ENCODE data around the gene GKN2.
A peak's percentile ranks its signal among the peaks of the same experiment; 100 is the strongest.
"Not testable (repeated sequence)": the region's sequence is repeated elsewhere in the genome, so short reads cannot be mapped to it uniquely, and the experiment has no call there.

GKN2 gene

GRCh38 chr2:68968221-68968620 is 15.5 kb upstream of the GKN2 start:
- no peak for DNase-seq (ENCODE audit: low read depth)
- no peak overlapping the region for H3K4me3 ChIP-seq (ENCODE audit: low read depth, low read length)

GRCh38 chr2:68964282-68964681 is 11.6 kb upstream of the GKN2 start:
- H3K4me3 ChIP-seq (ENCODE audit: low read depth, low read length) = no peak overlapping the region
- no peak for DNase-seq (ENCODE audit: low read depth)

GRCh38 chr2:68961380-68961779 is 8.7 kb upstream of the GKN2 start:
- no peak overlapping the region for H3K4me3 ChIP-seq (ENCODE audit: low read depth, low read length)
- DNase-seq (ENCODE audit: low read depth) = no peak

GRCh38 chr2:68959001-68959400 is 6.3 kb upstream of the GKN2 start:
- no peak for DNase-seq (ENCODE audit: low read depth)
- no peak overlapping the region for H3K4me3 ChIP-seq (ENCODE audit: low read depth, low read length)

- not testable (repeated sequence) for DNase-seq (ENCODE audit: low read depth)
Measured at GRCh38 chr2:68955432-68955831, 2.7 kb upstream of the GKN2 start.

GRCh38 chr2:68951899-68952298 is 794 bp downstream of the GKN2 start:
- DNase-seq (ENCODE audit: low read depth) = no peak
- no peak overlapping the region for H3K4me3 ChIP-seq (ENCODE audit: low read depth, low read length)

More at GRCh38 chr2:68955432-68955831, 2.7 kb upstream of the GKN2 start:
- H3K4me3 ChIP-seq (ENCODE audit: low read depth, low read length) = not testable (repeated sequence)

GRCh38 chr2:68948710-68949109 is 4.0 kb downstream of the GKN2 start:
- no peak overlapping the region for H3K4me3 ChIP-seq (ENCODE audit: low read depth, low read length)
- no peak for DNase-seq (ENCODE audit: low read depth)

GRCh38 chr2:68946117-68946516 is 6.6 kb downstream of the GKN2 start:
- H3K4me3 ChIP-seq (ENCODE audit: low read depth, low read length) = no peak overlapping the region
- no peak for DNase-seq (ENCODE audit: low read depth)

- H3K4me3 ChIP-seq (ENCODE audit: low read depth, low read length) = no peak overlapping the region
- DNase-seq (ENCODE audit: low read depth) = no peak
Measured at GRCh38 chr2:68943581-68944568, 8.8 kb downstream of the GKN2 start.

GRCh38 chr2:68942827-68943226 is 9.9 kb downstream of the GKN2 start:
- H3K4me3 ChIP-seq (ENCODE audit: low read depth, low read length) = no peak overlapping the region
- no peak for DNase-seq (ENCODE audit: low read depth)

- H3K4me3 ChIP-seq (ENCODE audit: low read depth, low read length) = no peak overlapping the region
- DNase-seq (ENCODE audit: low read depth) = no peak
Measured at GRCh38 chr2:68940369-68940768, 12.3 kb downstream of the GKN2 start.

GRCh38 chr2:68939962-68940361 is 12.7 kb downstream of the GKN2 start:
- DNase-seq (ENCODE audit: low read depth) = no peak
- no peak overlapping the region for H3K4me3 ChIP-seq (ENCODE audit: low read depth, low read length)

- H3K4me3 ChIP-seq (ENCODE audit: low read depth, low read length) = no peak overlapping the region
- DNase-seq (ENCODE audit: low read depth) = no peak
Measured at GRCh38 chr2:68938938-68939337, 13.8 kb downstream of the GKN2 start.

GRCh38 chr2:68937346-68938055 is 15.2 kb downstream of the GKN2 start:
- DNase-seq (ENCODE audit: low read depth) = no peak
- no peak overlapping the region for H3K4me3 ChIP-seq (ENCODE audit: low read depth, low read length)

GRCh38 chr2:68936889-68937288 is 15.8 kb downstream of the GKN2 start:
- DNase-seq (ENCODE audit: low read depth) = no peak
- H3K4me3 ChIP-seq (ENCODE audit: low read depth, low read length) = no peak overlapping the region

GRCh38 chr2:68936427-68936826 is 16.3 kb downstream of the GKN2 start:
- no peak for DNase-seq (ENCODE audit: low read depth)
- H3K4me3 ChIP-seq (ENCODE audit: low read depth, low read length) = no peak overlapping the region

- DNase-seq (ENCODE audit: low read depth) = no peak
Measured at GRCh38 chr2:68935471-68935870, 17.2 kb downstream of the GKN2 start.

GRCh38 chr2:68934021-68934420 is 18.7 kb downstream of the GKN2 start:
- H3K4me3 ChIP-seq (ENCODE audit: low read depth, low read length) = no peak overlapping the region
- no peak for DNase-seq (ENCODE audit: low read depth)

More at GRCh38 chr2:68935471-68935870, 17.2 kb downstream of the GKN2 start:
- no peak overlapping the region for H3K4me3 ChIP-seq (ENCODE audit: low read depth, low read length)

GRCh38 chr2:68932402-68932801 is 20.3 kb downstream of the GKN2 start:
- H3K4me3 ChIP-seq (ENCODE audit: low read depth, low read length) = no peak overlapping the region
- DNase-seq (ENCODE audit: low read depth) = no peak

GRCh38 chr2:68931799-68932198 is 20.9 kb downstream of the GKN2 start:
- peak; percentile 34 for DNase-seq (ENCODE audit: low read depth)
- no peak overlapping the region for H3K4me3 ChIP-seq (ENCODE audit: low read depth, low read length)

Data from skeletal muscle cell (primary cell).